Activated T-helper 17 cell treated with anti-CD3 and anti-CD28 coated beads, Interleukin-2, amount 50 U/mL, for 72 hours (primary cell): ENCODE results near the gene ZC3H12D. TPM values are rescaled to one million over a fixed set of nuclear protein-coding genes. Genes with fewer than 3 reads are reported as not detected.
"Not testable (repeated sequence)": the region's sequence is repeated elsewhere in the genome, so short reads cannot be mapped to it uniquely, and the experiment has no call there.

Experiments
- ATAC-seq: fragments of 150-1000 bp; cut with Tn5 transposase; replicated peaks from 2 replicates; pipeline ENCODE4 v1.10.0; 2021; ENCODE audit warnings: mild to moderate bottlenecking, moderate library complexity
- H3K27ac Mint-ChIP-seq: one replicate; pipeline ENCODE4 v1.8.0; 2022; ENCODE audit warnings: mixed read lengths
- H3K27me3 Mint-ChIP-seq: one replicate; pipeline ENCODE4 v1.8.0; 2022; ENCODE audit warnings: mixed read lengths
- H3K36me3 Mint-ChIP-seq: one replicate; pipeline ENCODE4 v1.8.0; 2022; ENCODE audit warnings: low read depth, mild to moderate bottlenecking, mixed read lengths
- H3K4me1 Mint-ChIP-seq: one replicate; pipeline ENCODE4 v1.8.0; 2022; ENCODE audit warnings: mixed read lengths
- H3K4me3 Mint-ChIP-seq: one replicate; pipeline ENCODE4 v1.8.0; 2022; ENCODE audit warnings: mild to moderate bottlenecking, mixed read lengths
- H3K9me3 Mint-ChIP-seq: one replicate; pipeline ENCODE4 v1.8.0; 2022; ENCODE audit warnings: mixed read lengths
- total RNA-seq, 2 donors: library from RNA; stranded (reverse); gene quantifications; one replicate each; pipeline ENCODE4 v1.2.3, GENCODE V29; 2022

ZC3H12D gene
- total RNA-seq, 2 donors from 2014 or later: 117 to 254 TPM

DNA sequence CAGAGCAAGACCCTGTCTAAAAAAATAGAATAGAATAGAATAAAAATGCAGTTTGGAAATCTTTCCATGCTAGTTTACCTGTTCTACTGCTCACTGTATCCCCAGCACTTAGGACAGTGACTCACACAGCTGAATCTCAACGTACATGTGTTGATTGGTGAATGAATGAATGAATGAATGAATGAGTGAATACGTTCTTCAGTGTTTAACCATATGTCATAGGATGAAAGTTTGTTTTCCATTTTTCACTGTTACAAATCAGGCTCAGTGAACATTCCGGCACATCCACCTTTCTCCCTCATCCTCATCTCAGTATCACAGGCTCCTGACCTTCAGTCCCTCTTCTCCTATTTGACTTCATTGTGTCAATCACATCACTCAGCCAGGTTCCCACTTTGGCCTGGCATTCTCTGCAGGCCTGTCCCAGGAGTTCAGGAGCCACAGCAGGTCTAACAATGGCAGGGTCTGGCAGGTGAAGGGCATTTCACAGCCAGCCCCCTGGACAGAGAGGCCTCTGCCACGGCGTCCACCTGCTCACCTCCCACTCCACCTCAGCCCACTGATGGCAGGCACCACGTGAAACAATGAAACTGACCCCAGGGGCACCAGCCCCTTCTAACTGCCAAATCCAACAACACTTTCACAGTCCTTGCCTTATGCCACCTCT, 7.9 kb downstream of the ZC3H12D start:
- H3K4me1 Mint-ChIP-seq: peaks cover 55% of the 10 kb centered on the region
- H3K9me3 Mint-ChIP-seq: no peaks in the 10 kb centered on the region
- H3K36me3 Mint-ChIP-seq: peaks cover 100% of the 10 kb centered on the region
- H3K27me3 Mint-ChIP-seq: no peaks in the 10 kb centered on the region
- peak overlapping the region; percentile 85 for H3K27ac Mint-ChIP-seq
- ATAC-seq: no peak
- H3K4me3 Mint-ChIP-seq: peak overlapping the region; percentile 90

DNA sequence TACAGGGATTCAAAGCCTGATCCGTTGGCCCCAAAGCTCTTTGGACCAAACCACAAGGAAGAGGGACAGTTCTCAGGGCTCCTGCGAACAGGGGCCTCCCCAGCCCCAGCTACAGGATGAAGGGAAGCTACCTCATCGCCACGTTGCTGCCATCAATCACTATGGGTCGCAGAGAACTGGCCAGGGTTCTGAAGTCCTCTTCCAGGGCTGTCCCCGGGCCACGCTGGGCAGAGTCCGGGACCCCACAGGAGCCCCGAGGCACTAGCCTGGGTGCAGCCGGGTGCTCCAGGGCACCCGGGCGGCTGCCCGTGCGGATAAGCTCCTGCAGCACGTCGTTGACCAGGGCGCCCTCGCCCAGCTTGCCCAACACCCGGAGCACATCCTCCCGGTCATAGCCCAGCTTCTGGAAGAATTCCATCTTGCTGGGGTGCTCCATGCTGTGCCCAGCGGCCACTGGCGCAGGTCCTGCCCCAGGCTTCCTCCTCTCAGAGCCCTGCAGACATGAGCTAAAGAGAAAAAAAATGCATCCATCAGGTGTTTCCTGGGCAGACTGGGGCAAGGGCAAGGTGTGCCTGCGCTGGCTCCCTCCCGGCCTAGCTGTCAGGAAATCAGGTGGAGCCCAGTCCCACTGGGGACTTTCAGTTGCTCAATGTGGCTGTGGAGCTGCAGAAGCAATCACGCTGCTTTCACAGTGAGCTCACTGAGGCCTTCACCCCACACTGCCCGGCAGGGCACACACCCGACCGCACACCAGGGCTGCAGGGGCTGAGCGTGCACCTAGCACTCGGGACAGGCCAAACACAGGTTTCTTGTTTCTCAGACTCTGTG, 10.5 kb downstream of the ZC3H12D start:
- Mint-ChIP-seq H3K4me1 (peaks cover 50% of the 10 kb centered on the region), H3K36me3 (peaks cover 100% of the 10 kb centered on the region), H3K4me3 (peak overlapping the region; percentile 90), H3K27me3 (no peaks in the 10 kb centered on the region), H3K9me3 (no peaks in the 10 kb centered on the region), H3K27ac (peak overlapping the region; percentile 88)
- ATAC-seq: peak; percentile 10

DNA sequence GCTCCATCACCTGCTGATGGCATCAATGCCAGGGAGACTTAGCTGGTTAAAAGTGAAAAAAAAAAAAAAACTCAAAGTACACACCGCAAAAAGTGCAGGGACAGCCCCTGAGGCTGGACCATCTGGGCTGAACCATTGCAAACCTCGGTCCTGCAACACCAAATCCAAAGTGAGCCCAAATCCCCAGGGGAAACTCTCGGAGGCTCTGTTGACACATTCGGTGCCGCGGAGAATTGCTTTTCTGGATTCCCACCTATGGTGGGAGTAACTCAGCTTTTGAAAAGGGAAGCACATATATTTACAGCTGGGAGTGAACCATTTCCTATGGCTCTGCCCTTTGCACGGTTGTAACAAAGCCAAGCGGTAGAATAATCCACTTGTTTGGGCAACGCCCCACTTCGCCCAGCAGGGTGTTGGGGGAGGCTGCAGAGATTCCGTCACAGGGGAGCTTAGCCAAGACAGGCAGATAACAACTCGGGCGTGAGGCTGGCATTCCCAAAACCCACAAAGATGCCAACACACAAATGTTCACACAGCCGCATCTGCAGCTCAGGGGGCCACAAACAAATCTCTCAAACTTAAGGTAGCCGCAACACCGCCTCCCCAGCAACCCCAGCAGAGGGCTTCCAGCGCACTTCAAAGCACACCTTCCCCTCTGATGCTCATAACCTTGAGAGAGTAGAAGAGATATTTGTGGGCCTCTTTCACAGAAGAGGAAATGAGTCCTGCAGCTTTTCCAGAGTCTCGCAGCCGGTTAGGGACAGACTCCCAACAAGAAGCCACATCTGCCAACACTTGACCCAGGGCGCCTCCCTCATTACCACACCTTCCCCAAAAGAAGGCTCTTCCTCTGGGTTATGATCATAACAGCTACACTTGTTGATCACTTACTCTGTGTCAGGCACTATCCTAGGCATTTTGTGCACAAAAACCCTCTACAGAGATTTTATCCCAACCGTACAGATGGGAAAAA, 11.4 kb downstream of the ZC3H12D start:
- peak; percentile 33 for ATAC-seq
- peak overlapping the region; percentile 90 for H3K4me3 Mint-ChIP-seq
- H3K4me1 Mint-ChIP-seq: peaks cover 48% of the 10 kb centered on the region
- H3K27me3 Mint-ChIP-seq: no peaks in the 10 kb centered on the region
- H3K9me3 Mint-ChIP-seq: no peaks in the 10 kb centered on the region
- H3K27ac Mint-ChIP-seq: peak overlapping the region; percentile 88
- H3K36me3 Mint-ChIP-seq: peaks cover 100% of the 10 kb centered on the region

DNA sequence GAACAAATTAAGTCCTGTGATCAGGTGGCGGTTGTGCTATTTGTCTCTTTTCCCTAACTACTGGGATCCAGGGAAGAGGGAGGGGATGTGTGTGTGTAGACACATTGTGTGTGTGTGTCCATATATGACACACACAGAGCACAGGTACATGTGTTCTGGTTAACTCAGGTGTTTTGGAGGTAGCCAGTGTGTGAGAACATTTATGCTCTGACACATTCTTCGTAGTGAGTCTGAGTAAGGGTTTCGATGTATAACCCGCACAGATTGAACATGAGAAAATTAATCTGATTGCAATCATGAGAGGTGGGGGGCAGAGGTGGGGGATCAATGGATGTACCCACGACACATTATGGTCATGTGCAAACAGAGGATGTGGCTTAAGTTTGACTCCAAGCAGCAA, 12.6 kb downstream of the ZC3H12D start:
- Mint-ChIP-seq H3K27ac (peak overlapping the region; percentile 88), H3K9me3 (no peaks in the 10 kb centered on the region), H3K4me3 (peak overlapping the region; percentile 90), H3K36me3 (peaks cover 100% of the 10 kb centered on the region), H3K4me1 (peaks cover 46% of the 10 kb centered on the region), H3K27me3 (no peaks in the 10 kb centered on the region)
- ATAC-seq: peak; percentile 73

DNA sequence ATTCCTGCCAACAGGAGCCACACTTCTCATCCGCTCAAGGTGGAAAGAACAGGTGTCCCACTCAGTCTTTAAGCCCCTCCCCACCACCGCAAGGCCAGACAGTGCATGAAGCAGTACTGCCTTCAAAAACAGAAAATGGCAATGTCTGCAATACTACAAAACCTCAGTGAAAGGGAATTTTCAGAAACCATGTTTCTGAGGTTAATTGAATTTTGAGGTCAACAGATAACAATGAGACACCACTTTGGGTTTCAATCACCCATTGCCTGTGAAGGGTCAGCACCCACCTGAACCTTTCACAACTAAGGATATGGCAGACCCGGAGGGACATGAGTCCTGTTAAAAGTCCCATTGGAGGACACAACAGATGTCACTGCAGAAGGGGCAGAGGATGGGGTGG, 13.0 kb downstream of the ZC3H12D start:
- ATAC-seq: peak; percentile 59
- H3K27ac Mint-ChIP-seq: peak overlapping the region; percentile 88
- peaks cover 42% of the 10 kb centered on the region for H3K4me1 Mint-ChIP-seq
- H3K9me3 Mint-ChIP-seq: no peaks in the 10 kb centered on the region
- H3K27me3 Mint-ChIP-seq: no peaks in the 10 kb centered on the region
- H3K4me3 Mint-ChIP-seq: peak overlapping the region; percentile 90
- peaks cover 100% of the 10 kb centered on the region for H3K36me3 Mint-ChIP-seq

DNA sequence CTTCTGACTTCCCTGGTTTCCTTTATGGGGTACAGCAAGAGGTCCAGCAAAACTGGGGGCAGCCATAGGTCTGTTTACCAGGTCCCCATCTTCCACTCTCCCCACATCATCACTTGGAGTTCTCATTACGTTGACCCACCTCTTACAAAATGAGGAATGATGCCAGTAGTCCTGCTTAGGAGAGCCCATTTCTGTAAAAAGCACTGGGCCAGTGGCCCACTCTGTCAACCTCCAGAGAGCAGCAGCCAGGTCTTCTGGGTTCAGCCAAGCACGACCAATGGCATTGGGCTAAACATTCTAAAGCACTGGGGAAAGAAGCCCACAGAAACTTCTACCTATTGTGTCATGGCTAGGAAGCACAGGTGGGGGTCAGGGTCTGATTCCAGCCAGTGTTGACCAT, 13.9 kb downstream of the ZC3H12D start:
- H3K4me1 Mint-ChIP-seq: peaks cover 41% of the 10 kb centered on the region
- H3K27me3 Mint-ChIP-seq: no peaks in the 10 kb centered on the region
- peaks cover 100% of the 10 kb centered on the region for H3K36me3 Mint-ChIP-seq
- H3K4me3 Mint-ChIP-seq: peak overlapping the region; percentile 90
- H3K9me3 Mint-ChIP-seq: no peaks in the 10 kb centered on the region
- ATAC-seq: no peak
- peak overlapping the region; percentile 88 for H3K27ac Mint-ChIP-seq

DNA sequence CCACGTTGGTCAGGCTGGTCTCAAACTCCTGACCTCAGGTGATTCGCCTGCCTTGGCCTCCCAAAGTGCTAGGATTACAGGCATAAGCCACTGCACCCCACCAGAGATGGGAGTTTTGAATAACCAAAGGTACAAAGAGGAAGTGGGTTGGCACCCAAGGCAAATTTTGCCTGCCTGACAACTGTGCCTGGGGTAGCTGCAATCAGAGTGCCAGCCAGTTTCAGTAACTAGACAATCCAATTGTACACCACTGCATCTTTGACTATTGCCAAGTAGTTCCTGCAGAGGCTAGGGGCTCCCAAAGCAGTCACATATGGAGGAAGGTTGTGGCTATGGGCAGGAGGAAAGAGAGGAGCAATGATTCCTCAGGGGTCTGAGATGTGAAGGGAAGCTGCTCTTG, 16.6 kb downstream of the ZC3H12D start:
- H3K9me3 Mint-ChIP-seq: no peaks in the 10 kb centered on the region
- no peak for ATAC-seq
- peak overlapping the region; percentile 75 for H3K4me3 Mint-ChIP-seq
- H3K4me1 Mint-ChIP-seq: peaks cover 54% of the 10 kb centered on the region
- peaks cover 100% of the 10 kb centered on the region for H3K36me3 Mint-ChIP-seq
- no peaks in the 10 kb centered on the region for H3K27me3 Mint-ChIP-seq
- H3K27ac Mint-ChIP-seq: peak overlapping the region; percentile 83

DNA sequence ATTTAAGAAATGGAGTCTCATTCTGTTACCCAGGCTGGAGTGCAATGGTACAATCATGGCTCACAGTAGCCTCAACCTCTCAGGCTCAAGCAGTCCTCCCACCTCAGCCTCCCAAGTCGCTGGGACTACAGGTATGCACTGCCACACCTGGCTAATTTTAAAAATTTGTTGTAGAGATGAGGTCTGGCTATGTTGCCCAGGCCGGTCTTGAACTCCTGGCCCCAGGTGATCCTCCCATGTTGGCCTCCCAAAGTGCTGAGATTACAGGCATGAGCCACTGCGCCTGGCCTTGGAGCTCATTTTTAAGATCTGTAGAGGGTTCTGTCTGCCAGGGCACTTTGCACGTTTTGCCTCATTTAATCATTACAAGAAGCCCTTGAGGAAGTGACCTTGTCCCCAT, 17.5 kb downstream of the ZC3H12D start:
- Mint-ChIP-seq H3K9me3 (no peaks in the 10 kb centered on the region), H3K4me3 (peak overlapping the region; percentile 75), H3K27me3 (no peaks in the 10 kb centered on the region), H3K27ac (peak overlapping the region; percentile 83), H3K4me1 (peaks cover 53% of the 10 kb centered on the region), H3K36me3 (peaks cover 100% of the 10 kb centered on the region)
- ATAC-seq: no peak

DNA sequence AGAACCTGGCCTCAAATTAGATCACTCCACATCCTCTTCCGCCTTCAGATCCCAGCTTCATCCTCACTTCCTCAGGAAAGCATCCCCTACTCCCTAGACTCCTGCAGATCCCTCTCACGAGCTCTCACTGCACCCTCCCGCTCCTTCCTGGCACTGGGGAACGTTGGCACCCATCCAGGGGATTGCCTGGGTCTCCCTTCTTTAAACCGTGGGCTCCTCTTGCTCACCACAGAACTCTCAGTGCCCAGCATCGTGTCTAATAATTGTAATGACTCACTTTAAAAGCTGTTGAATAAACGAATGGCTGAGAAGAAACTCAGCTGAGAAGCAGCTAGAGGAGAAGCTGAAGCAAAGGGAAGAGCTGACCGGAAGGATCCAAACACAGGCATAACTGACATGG, 20.4 kb downstream of the ZC3H12D start:
- peaks cover 45% of the 10 kb centered on the region for H3K4me1 Mint-ChIP-seq
- H3K27me3 Mint-ChIP-seq: no peaks in the 10 kb centered on the region
- peak; percentile 23 for ATAC-seq
- peak overlapping the region; percentile 75 for H3K4me3 Mint-ChIP-seq
- peaks cover 100% of the 10 kb centered on the region for H3K36me3 Mint-ChIP-seq
- H3K9me3 Mint-ChIP-seq: no peaks in the 10 kb centered on the region
- H3K27ac Mint-ChIP-seq: peak overlapping the region; percentile 66

DNA sequence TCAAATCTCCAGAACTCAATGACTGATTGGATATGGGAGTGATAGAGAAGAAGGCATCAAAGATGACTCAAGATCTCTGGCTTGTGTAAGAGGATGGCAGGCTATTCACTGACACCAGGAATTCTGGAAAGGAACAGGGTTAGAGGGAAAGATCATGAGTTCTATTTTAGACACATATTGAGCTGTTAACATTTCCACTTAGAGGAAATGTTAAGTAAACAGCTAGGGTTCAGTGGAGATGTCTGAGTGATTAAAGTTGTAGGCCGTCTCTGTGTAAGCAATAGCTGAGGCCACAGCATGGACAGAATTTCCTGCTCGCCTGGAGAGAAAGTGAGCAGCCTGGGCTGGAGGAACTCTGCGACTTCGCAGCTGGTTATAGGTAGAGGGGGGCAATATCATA, 21.0 kb downstream of the ZC3H12D start:
- Mint-ChIP-seq H3K9me3 (no peaks in the 10 kb centered on the region), H3K27me3 (no peaks in the 10 kb centered on the region), H3K4me1 (peaks cover 49% of the 10 kb centered on the region), H3K27ac (peak overlapping the region; percentile 66), H3K36me3 (peaks cover 100% of the 10 kb centered on the region), H3K4me3 (peak overlapping the region; percentile 75)
- no peak for ATAC-seq

DNA sequence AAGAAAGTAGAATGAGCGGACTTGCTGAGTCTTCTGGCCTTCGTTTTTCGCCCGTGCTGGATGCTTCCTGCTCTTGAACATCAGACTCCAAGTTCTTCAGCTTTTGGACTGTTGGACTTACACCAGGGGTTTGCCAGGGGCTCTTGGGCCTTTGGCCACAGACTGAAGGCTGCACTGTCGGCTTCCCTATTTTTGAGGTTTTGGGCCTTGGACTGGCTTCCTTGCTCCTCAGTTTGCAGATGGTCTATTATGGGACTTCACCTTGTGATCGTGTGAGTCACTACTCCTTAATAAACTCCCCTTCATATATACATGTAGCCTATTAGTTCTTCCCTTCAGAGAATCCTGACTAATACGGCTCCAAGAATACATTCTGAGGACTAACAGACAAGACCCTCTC, 22.1 kb downstream of the ZC3H12D start:
- peak overlapping the region; percentile 66 for H3K27ac Mint-ChIP-seq
- H3K27me3 Mint-ChIP-seq, H3K9me3 Mint-ChIP-seq, ATAC-seq: not testable (repeated sequence)
- peaks cover 48% of the 10 kb centered on the region for H3K4me1 Mint-ChIP-seq
- peaks cover 100% of the 10 kb centered on the region for H3K36me3 Mint-ChIP-seq
- peak overlapping the region; percentile 75 for H3K4me3 Mint-ChIP-seq

DNA sequence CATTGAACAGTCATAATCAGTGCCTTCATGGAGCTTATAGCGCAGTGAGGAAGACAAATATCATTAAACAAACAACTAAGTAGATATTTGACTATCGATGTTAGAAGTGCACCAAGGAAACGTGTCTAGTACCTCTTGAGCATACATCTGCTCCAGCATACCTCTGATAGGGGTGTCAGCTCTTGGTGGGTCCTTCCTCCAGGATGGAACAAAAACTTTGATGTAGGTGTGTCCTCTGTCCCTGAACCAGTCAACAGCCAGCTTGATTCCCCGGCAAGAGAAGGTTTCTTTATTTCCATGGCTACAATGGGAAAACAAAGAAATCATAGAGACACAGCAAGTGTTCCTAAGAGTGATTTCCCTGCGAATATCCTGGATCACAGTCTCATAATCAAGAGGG, 23.1 kb downstream of the ZC3H12D start:
- Mint-ChIP-seq H3K27ac (no peak overlapping the region), H3K36me3 (peaks cover 100% of the 10 kb centered on the region), H3K4me3 (no peak overlapping the region), H3K9me3 (no peaks in the 10 kb centered on the region), H3K27me3 (no peaks in the 10 kb centered on the region), H3K4me1 (peaks cover 48% of the 10 kb centered on the region)
- ATAC-seq: no peak

DNA sequence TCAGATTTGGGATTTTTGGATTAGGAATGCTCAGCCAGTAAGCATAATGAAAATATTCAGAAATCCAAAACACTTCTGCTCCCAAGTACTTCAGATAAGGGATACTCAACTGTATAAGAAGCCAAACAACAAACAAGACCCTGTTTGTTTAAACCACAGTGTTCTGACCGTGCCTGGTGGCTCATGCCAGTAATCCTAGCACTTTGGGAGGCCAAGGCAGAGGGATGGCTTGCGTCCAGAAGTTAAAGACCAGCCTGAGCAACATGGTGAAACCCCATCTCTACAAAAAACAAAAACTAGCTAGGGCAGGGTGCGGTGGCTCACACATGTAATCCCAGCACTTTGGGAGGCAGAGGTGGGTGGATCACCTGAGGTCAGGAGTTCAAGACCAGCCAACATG, 24.6 kb downstream of the ZC3H12D start:
- Mint-ChIP-seq H3K36me3 (peaks cover 100% of the 10 kb centered on the region), H3K27ac (peak overlapping the region; percentile 54), H3K4me1 (peaks cover 45% of the 10 kb centered on the region)
- H3K27me3 Mint-ChIP-seq, H3K9me3 Mint-ChIP-seq, H3K4me3 Mint-ChIP-seq, ATAC-seq: not testable (repeated sequence)

DNA sequence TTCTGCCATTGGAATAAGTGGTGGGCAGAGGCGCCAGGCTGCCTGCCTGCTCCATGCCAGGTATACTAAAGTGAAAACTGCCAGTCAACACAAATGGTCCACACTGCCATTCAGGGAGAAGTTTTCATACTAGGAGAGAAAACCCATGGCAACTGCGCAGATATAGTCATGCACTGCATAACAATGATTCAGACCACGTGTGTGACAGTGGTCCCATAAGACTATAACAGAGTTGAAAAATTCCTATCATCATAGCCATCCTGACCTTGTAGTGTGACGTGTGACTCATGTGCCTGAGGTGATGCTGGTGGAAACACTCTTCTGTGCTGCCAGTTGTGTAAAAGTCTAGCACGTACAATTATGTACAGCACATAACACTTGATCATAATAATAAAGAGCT, 25.1 kb downstream of the ZC3H12D start:
- H3K9me3 Mint-ChIP-seq: no peaks in the 10 kb centered on the region
- H3K27ac Mint-ChIP-seq: peak overlapping the region; percentile 41
- peaks cover 100% of the 10 kb centered on the region for H3K36me3 Mint-ChIP-seq
- no peak for ATAC-seq
- H3K27me3 Mint-ChIP-seq: no peaks in the 10 kb centered on the region
- no peak overlapping the region for H3K4me3 Mint-ChIP-seq
- peaks cover 40% of the 10 kb centered on the region for H3K4me1 Mint-ChIP-seq
